Thymus (tissue), 11 donors: ENCODE data around the gene GNPTAB. TPM values are rescaled to one million over a fixed set of nuclear protein-coding genes. Genes with fewer than 3 reads are reported as not detected.
A peak's percentile ranks its signal among the peaks of the same experiment; 100 is the strongest.

ENCODE experiments used
- DNase-seq, 9 donors: peaks; one replicate each; pipeline ENCODE4 v3.0.0-alpha.2; 2013; ENCODE audit warnings: low spot score in 9 of 9, low read depth in 6 of 9, missing footprints in 1 of 9
- H3K27ac ChIP-seq, 2 donors: one replicate each; pipeline ENCODE4 v1.5.1; 2013; ENCODE audit warnings: control low read depth in 1 of 2, low read depth in 1 of 2, low read length in 1 of 2, mild to moderate bottlenecking in 1 of 2, moderate library complexity in 1 of 2
- H3K27me3 ChIP-seq, 2 donors: one replicate each; pipeline ENCODE4 v1.5.1; 2013; ENCODE audit warnings: low read length in 1 of 2; ENCODE audit not compliant: control insufficient read depth in 2 of 2, insufficient read depth in 1 of 2
- H3K36me3 ChIP-seq, 2 donors: one replicate each; pipeline ENCODE4 v1.5.1; 2013; ENCODE audit warnings: low read length in 1 of 2, mild to moderate bottlenecking in 1 of 2, moderate library complexity in 1 of 2; ENCODE audit not compliant: control insufficient read depth in 2 of 2, insufficient read depth in 2 of 2
- H3K4me1 ChIP-seq, 2 donors: one replicate each; pipeline ENCODE4 v1.5.1; 2013; ENCODE audit warnings: low read length in 2 of 2; ENCODE audit not compliant: control insufficient read depth in 2 of 2, insufficient read depth in 2 of 2
- H3K4me3 ChIP-seq, 2 donors: one replicate each; pipeline ENCODE4 v1.5.1; 2013; ENCODE audit warnings: low read length in 2 of 2, control low read depth in 1 of 2, mild to moderate bottlenecking in 1 of 2
- H3K9me3 ChIP-seq, 2 donors: one replicate each; pipeline ENCODE4 v1.5.1; 2013; ENCODE audit warnings: low read length in 1 of 2, mild to moderate bottlenecking in 1 of 2; ENCODE audit not compliant: control insufficient read depth in 2 of 2, insufficient read depth in 1 of 2
- WGBS: extraction: QIAGEN DNeasy Blood & Tissue Kit; methylation state at CpG from one replicate; pipeline ENCODE4 v1.1.7; 2013; 5-methylcytosine and 5-hydroxymethylcytosine counted together
- polyA plus RNA-seq: library from polyadenylated mRNA; stranded (reverse); fragments of 200-250 nt; gene quantifications from one replicate; pipeline ENCODE4 v1.2.3, GENCODE V29; 2013
- total RNA-seq: library from RNA; stranded (reverse); fragments of 120-200 nt; gene quantifications from one replicate; pipeline ENCODE4 v1.2.4, GENCODE V29; 2013
- donor health status: healthy.

The GNPTAB gene
- total and polyA plus RNA-seq, 2 donors, result 20.6 to 44.8 TPM

DNA sequence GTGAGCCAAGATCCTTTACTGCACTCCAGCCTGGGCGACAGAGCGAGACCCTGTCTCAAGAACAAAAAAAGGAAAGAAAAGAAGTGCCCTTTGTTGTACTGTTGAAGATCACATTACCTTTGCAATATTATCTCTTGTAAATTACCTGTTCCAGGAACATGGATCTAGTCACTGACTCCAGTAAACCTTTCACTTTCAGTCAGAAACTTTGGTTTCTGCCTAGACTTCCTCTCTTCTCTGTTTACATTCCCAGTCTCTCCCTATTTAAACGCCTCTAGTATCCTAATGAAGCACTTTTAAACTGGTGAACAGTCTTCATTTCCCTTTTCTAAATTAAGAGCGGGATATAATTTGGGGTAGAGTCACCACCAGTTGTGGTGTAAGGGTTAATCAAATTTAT lies 120.5 kb downstream of the GNPTAB start:
- H3K9me3 ChIP-seq, result no peaks in the 10 kb centered on the region
- WGBS, result 95% methylated on average over 4 of the region's 4 CpGs
- H3K27me3 ChIP-seq, result no peaks in the 10 kb centered on the region
- no peak overlapping the region for H3K27ac ChIP-seq
- no peaks in the 10 kb centered on the region for H3K36me3 ChIP-seq
- DNase-seq, result no peak
- H3K4me1 ChIP-seq, result peaks cover 0 to 3% of the 10 kb centered on the region in 2 donors
- no peak overlapping the region for H3K4me3 ChIP-seq

DNA sequence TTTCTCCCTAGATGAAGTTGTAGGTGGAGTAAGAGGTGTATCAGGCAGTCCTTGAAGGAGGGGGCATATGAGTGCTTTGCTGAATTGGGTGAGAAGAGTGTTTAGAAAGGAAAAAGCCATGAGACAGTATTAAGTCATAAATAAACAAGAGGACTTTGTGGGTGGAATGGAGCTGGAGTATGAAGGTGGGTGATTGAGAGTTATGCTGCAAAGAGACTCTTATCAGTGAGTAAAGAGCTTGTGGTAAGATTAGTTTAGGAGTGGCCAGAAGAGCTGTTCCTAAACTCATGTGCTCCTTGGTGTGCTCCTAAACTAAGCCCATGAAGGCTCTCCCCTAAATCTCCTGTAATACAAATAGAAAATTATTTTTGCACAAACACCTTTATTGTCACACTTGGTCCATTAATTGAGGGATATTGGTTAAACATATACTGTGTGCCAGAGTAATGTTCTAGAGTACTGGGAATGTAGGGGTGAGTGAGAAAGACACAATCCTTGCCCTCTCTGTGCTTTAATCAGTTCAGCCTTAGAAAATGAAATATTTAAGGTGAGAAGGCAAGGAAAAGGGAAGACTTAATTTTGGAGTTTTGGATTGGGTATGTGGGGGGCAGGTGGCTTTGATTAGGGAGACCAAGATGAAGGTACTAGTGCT lies 123.5 kb downstream of the GNPTAB start:
- DNase-seq, result no peak
- no peaks in the 10 kb centered on the region for H3K36me3 ChIP-seq
- H3K27ac ChIP-seq, result no peak overlapping the region
- no peak overlapping the region for H3K4me3 ChIP-seq
- peaks cover 0 to 3% of the 10 kb centered on the region in 2 donors for H3K4me1 ChIP-seq
- H3K9me3 ChIP-seq, result no peaks in the 10 kb centered on the region
- H3K27me3 ChIP-seq, result no peaks in the 10 kb centered on the region

DNA sequence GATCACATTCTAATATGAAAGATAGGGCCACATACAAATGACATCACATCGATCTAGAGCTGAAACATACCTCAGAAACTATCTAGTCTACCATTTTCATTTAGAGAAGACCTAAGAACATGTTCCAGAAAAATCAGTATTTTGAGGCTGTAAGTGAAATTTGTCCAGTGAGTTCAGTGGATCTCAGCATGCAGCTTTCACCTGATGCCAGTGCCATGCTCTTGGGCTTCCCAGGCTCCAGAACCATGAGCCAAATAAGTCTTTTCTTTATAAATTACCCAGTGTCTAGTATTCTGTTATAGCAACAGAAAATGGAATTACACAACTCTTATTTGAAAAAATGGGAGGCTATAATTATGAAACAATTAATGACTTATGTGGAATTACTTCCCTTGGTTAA lies 124.4 kb downstream of the GNPTAB start:
- H3K27ac ChIP-seq, result no peak overlapping the region
- 96% methylated on average over 1 of the region's 1 CpG for WGBS
- no peaks in the 10 kb centered on the region for H3K27me3 ChIP-seq
- no peak for DNase-seq
- H3K9me3 ChIP-seq, result no peaks in the 10 kb centered on the region
- H3K4me3 ChIP-seq, result no peak overlapping the region
- H3K36me3 ChIP-seq, result no peaks in the 10 kb centered on the region
- peaks cover 0 to 3% of the 10 kb centered on the region in 2 donors for H3K4me1 ChIP-seq

DNA sequence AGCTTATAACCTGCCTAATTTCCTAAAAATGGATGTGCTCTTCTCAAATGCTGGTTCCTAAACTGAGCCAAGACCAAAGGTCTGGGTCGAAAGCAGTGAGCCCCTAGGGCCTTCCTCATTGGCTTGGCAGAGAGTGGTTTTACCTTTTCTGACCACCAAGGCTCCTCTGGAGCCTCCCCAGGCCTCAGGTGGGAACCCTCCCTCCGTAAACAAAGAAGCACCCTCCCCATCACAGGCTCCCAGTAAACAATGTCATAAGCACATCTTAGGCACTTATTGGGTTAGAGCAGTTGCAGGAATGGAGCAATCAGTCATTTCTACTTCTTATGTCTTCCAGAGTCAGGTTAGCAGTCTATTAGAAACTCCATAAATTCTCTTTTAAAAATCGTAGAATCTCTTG lies 127.3 kb downstream of the GNPTAB start:
- Histone ChIP-seq H3K4me3 (no peak overlapping the region), H3K27me3 (no peaks in the 10 kb centered on the region), H3K36me3 (no peaks in the 10 kb centered on the region), H3K4me1 (peaks cover 0 to under 1% of the 10 kb centered on the region in 2 donors), H3K27ac (no peak overlapping the region), H3K9me3 (no peaks in the 10 kb centered on the region)
- WGBS, result 95% methylated on average over 3 of the region's 3 CpGs
- DNase-seq, result no peak

DNA sequence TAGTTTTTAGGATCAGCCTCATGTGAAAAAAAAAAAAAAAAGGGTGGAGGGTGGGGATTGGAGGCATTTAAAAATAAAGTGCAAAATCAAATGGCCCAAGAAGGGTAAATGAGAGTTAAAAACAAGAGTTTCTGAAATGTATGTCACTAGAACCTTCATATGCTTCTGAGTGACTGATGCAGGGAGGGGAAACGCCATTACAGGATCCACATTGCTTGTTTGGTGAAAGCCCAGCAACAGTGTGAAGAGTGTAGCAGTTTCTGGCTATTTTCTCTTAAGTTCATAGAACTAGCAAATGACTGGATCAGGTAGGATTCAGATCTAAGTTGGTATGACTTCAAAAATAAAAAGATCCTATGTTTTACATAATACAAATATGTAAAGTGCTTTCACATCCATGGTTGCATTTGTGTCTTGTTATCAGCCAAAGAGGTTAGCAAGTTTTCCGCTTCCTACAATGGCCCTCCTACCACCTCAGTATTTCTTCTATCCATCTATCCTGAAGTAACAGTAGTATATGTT lies 130.4 kb downstream of the GNPTAB start:
- peaks cover 5 to 11% of the 10 kb centered on the region in 2 donors for H3K4me1 ChIP-seq
- DNase-seq, result no peak
- H3K4me3 ChIP-seq, result no peak overlapping the region
- peaks cover 0 to 6% of the 10 kb centered on the region in 2 donors for H3K27me3 ChIP-seq
- no peaks in the 10 kb centered on the region for H3K9me3 ChIP-seq
- H3K27ac ChIP-seq, result no peak overlapping the region
- no peaks in the 10 kb centered on the region for H3K36me3 ChIP-seq
- 96% methylated on average over 2 of the region's 2 CpGs for WGBS

DNA sequence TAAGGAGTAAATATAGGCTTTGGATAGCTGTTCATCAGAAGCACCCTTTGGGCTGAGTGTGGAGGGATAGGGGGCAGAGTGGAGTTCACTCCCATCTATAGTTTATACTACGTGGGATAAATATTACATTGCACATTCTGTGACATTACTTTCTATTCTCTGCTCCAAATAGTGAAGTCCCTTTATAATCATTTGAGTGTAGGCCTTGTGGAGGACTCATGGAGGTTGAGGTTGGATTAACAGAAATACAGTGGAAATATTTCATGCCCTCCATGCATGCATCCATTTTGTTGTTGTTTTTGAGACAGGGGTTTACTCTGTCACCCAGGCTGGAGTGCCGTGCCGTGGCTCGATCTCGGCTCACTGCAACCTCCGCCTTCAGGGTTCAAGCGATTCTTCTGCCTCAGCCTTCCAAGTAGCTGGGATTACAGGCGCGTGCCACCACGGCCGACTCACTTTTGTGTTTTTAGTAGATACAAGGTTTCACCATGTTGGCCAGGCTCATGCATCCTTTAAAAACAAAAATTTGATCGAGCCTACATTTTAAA lies 131.9 kb downstream of the GNPTAB start:
- H3K27ac ChIP-seq, result no peak overlapping the region
- peak overlapping the region; percentile 58 to 89 for H3K4me3 ChIP-seq
- DNase-seq, result no peak
- no peaks in the 10 kb centered on the region for H3K9me3 ChIP-seq
- no peaks in the 10 kb centered on the region for H3K36me3 ChIP-seq
- H3K27me3 ChIP-seq, result peaks cover 0 to 6% of the 10 kb centered on the region in 2 donors
- WGBS, result 91% methylated on average over 12 of the region's 12 CpGs
- H3K4me1 ChIP-seq, result peaks cover 5 to 11% of the 10 kb centered on the region in 2 donors

DNA sequence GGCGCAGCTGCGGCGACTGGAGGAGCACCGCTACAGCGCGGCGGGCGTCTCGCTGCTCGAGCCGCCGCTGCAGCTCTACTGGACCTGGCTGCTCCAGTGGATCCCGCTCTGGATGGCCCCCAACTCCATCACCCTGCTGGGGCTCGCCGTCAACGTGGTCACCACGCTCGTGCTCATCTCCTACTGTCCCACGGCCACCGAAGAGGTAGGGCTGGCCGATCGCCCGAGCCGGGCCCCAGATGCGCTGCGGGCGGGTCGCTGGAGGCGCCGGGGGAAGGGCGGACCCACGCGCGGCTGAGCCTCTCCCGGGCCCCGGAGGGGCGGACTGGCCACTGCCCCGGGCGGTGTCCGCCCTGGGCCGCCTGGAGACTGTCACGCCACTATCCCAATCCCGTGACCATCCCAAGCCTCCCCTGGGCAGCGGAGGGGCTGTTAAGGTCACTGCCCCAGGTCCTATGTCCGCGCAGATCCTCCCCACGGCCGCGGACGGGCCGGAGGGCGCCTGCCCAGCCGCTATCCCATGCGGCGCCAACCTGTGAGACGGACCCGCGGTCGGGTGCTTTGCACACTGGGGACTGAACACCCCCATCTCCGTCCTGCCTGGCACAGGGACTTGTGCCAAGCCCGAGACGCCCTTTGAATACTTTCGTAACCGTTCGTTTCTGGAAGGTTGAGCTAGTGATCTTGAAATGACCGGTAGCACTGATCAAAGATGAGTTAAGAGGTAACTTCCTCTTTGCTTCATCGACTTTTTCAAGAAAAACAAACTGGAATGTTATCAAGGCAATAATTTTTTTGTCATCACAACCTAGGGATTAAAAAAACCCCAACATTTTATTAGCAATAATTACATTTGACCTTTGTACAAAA lies 132.6 kb downstream of the GNPTAB start:
- WGBS, result under 1% methylated on average over 67 of the region's 67 CpGs
- H3K27me3 ChIP-seq, result peaks cover 0 to 6% of the 10 kb centered on the region in 2 donors
- peak overlapping the region in 1 of 2 donors; percentile 81 for H3K27ac ChIP-seq
- peaks cover 5 to 11% of the 10 kb centered on the region in 2 donors for H3K4me1 ChIP-seq
- DNase-seq, result peak in 4 of 9 donors; percentile 4 to 43 (median 18)
- H3K36me3 ChIP-seq, result no peaks in the 10 kb centered on the region
- no peaks in the 10 kb centered on the region for H3K9me3 ChIP-seq
- H3K4me3 ChIP-seq, result peak overlapping the region; percentile 58 to 89

DNA sequence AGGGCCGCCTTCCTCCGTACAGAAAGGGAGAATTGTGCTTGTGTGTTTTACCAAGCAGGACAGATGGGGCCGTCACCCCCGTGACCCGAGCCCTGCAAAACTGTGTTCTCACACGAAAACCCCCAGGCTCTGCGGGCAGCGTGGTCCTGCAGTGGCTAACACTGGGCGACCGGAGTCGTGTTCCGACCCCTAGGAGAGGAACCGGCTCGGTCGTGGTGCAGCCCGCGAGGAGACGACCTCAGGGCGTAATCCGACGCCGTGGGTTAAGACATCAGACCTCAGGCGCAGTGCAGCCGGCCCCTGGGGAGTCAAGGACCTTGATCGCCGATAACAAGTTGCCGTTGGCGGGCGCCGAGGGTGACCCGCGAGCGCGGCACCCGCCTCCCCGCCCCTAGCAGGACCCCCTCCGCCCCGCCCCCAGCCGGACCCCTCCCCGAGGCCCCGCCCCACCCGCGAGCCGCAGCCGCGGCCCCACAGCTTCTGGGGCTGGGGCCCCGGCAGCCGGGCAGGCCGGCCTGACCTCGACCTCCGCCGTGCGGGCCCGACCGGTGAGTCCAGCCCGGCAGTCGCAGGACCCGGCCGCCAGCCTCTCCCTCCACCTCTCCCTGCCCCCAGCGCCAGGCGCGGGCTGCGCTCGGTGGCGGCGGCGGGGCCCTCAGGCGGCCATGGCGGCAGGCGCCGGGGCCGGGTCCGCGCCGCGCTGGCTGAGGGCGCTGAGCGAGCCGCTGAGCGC lies 133.4 kb downstream of the GNPTAB start, which contains the start of gene CHPT1:
TSS of gene CHPT1 (plus strand) at position 444 of the 733 bp plus-strand sequence. CDS start at position 666, 222 bp downstream.
- DNase-seq, result peak in 7 of 9 donors; percentile 27 to 67 (median 42)
- peaks cover 5 to 11% of the 10 kb centered on the region in 2 donors for H3K4me1 ChIP-seq

More for the DNA sequence above, 133.4 kb downstream of the GNPTAB start, which contains the start of gene CHPT1:
- peaks cover 0 to 6% of the 10 kb centered on the region in 2 donors for H3K27me3 ChIP-seq
- H3K4me3 ChIP-seq, result peak within 1 kb of the TSS; percentile 65 to 89
- H3K36me3 ChIP-seq, result no peaks in the 10 kb centered on the region
- peak within 1 kb of the TSS in 1 of 2 donors; percentile 81 for H3K27ac ChIP-seq
- WGBS, result under 1% methylated on average over 80 of the region's 80 CpGs
- no peaks in the 10 kb centered on the region for H3K9me3 ChIP-seq
